Astrocyte of the spinal cord (primary cell): ENCODE results near the gene CREB1.

Source experiments
- DNase-seq: peaks from one replicate; pipeline ENCODE4 v3.0.0; 2011; ENCODE audit warnings: low read depth, low spot score
- H3K4me3 ChIP-seq: 2 replicates; pipeline ENCODE4 v1.5.1; 2011; ENCODE audit warnings: low read depth, mild to moderate bottlenecking, low read length, moderate library complexity
- CTCF ChIP-seq: IDR thresholded peaks from 2 replicates; pipeline ENCODE4 v1.5.1; 2012; ENCODE audit warnings: low read depth, mild to moderate bottlenecking, low read length, inconsistent platforms
- in situ Hi-C: cut with HindIII; loops from 2 replicates; pipeline ENCODE4 v1.10.0; 2017; ENCODE audit warnings: low sequenced_read_pairs

Gene CREB1

GRCh38 chr2:207529330-207530159 is at the start of gene CREB1:
TSS of gene CREB1 (plus strand) at chr2:207529962. CDS start at chr2:207555636, 25,674 bp downstream.
- DNase-seq, result peak; percentile 99
- in situ Hi-C loops, result no loop called here
- no peak for TF ChIP-seq CTCF
- peak within 1 kb of the TSS; percentile 97 for H3K4me3 ChIP-seq

GRCh38 chr2:207480521-207481040 is 49.2 kb upstream of the CREB1 start:
- in situ Hi-C loops, result no loop called here
- TF ChIP-seq CTCF, result no peak
- no peak overlapping the region for H3K4me3 ChIP-seq
- DNase-seq, result no peak

GRCh38 chr2:207481924-207482323 is 47.8 kb upstream of the CREB1 start:
- in situ Hi-C loops, result no loop called here
- no peak overlapping the region for H3K4me3 ChIP-seq
- no peak for TF ChIP-seq CTCF
- no peak for DNase-seq

- DNase-seq, result peak; percentile 36
- in situ Hi-C loops, result no loop called here
- H3K4me3 ChIP-seq, result no peak overlapping the region
- TF ChIP-seq CTCF, result no peak
Measured at GRCh38 chr2:207482630-207483029, 47.1 kb upstream of the CREB1 start.

GRCh38 chr2:207483066-207483465 is 46.7 kb upstream of the CREB1 start:
- in situ Hi-C loops, result no loop called here
- H3K4me3 ChIP-seq, result no peak overlapping the region
- TF ChIP-seq CTCF, result no peak
- DNase-seq, result no peak

- H3K4me3 ChIP-seq, result no peak overlapping the region
- TF ChIP-seq CTCF, result no peak
- in situ Hi-C loops, result no loop called here
- DNase-seq, result peak; percentile 51
Measured at GRCh38 chr2:207483477-207483876, 46.3 kb upstream of the CREB1 start.
